ENCODE measurements around the gene KLHDC3. TPM values are rescaled to one million over a fixed set of nuclear protein-coding genes. Genes with fewer than 3 reads are reported as not detected.
"Not testable (repeated sequence)": the region's sequence is repeated elsewhere in the genome, so short reads cannot be mapped to it uniquely, and the experiment has no call there.

Gene KLHDC3
- total RNA-seq, 1 donor from 2014 or later, result 88.4 TPM

GRCh38 chr6:42987533-42988451 lies 26.3 kb upstream of the KLHDC3 start:
- DNase-seq (ENCODE audit: extremely low read depth, low read depth, low spot score), result no peak

- no peak for DNase-seq (ENCODE audit: extremely low read depth, low read depth, low spot score)
Observed at GRCh38 chr6:42988486-42989020, 25.5 kb upstream of the KLHDC3 start.

- DNase-seq (ENCODE audit: extremely low read depth, low read depth, low spot score), result no peak
Observed at GRCh38 chr6:42989923-42990322, 24.1 kb upstream of the KLHDC3 start.

- DNase-seq (ENCODE audit: extremely low read depth, low read depth, low spot score), result no peak
Observed at GRCh38 chr6:42993445-42993844, 20.6 kb upstream of the KLHDC3 start.

- DNase-seq (ENCODE audit: extremely low read depth, low read depth, low spot score), result no peak
Observed at GRCh38 chr6:42996513-42996912, 17.5 kb upstream of the KLHDC3 start.

GRCh38 chr6:42998205-42998604 lies 15.8 kb upstream of the KLHDC3 start:
- not testable (repeated sequence) for DNase-seq (ENCODE audit: extremely low read depth, low read depth, low spot score)

GRCh38 chr6:43001843-43002242 lies 12.2 kb upstream of the KLHDC3 start:
- DNase-seq (ENCODE audit: extremely low read depth, low read depth, low spot score), result no peak

GRCh38 chr6:43005844-43006243 lies 8.2 kb upstream of the KLHDC3 start:
- no peak for DNase-seq (ENCODE audit: extremely low read depth, low read depth, low spot score)

- no peak for DNase-seq (ENCODE audit: extremely low read depth, low read depth, low spot score)
Observed at GRCh38 chr6:43006251-43006650, 7.8 kb upstream of the KLHDC3 start.

- DNase-seq (ENCODE audit: extremely low read depth, low read depth, low spot score), result no peak
Observed at GRCh38 chr6:43007126-43007525, 6.9 kb upstream of the KLHDC3 start.

GRCh38 chr6:43009124-43009523 lies 4.9 kb upstream of the KLHDC3 start:
- DNase-seq (ENCODE audit: extremely low read depth, low read depth, low spot score), result no peak

GRCh38 chr6:43011207-43011606 lies 2.8 kb upstream of the KLHDC3 start:
- DNase-seq (ENCODE audit: extremely low read depth, low read depth, low spot score), result no peak

- DNase-seq (ENCODE audit: extremely low read depth, low read depth, low spot score), result no peak
Observed at GRCh38 chr6:43012364-43012763, 1.7 kb upstream of the KLHDC3 start.

- no peak for DNase-seq (ENCODE audit: extremely low read depth, low read depth, low spot score)
Observed at GRCh38 chr6:43013097-43013842, 779 bp upstream of the KLHDC3 start.

- no peak for DNase-seq (ENCODE audit: extremely low read depth, low read depth, low spot score)
Observed at GRCh38 chr6:43014434-43014909, 423 bp downstream of the KLHDC3 start.

GRCh38 chr6:43016176-43016942 lies 2.3 kb downstream of the KLHDC3 start:
- no peak for DNase-seq (ENCODE audit: extremely low read depth, low read depth, low spot score)

- DNase-seq (ENCODE audit: extremely low read depth, low read depth, low spot score), result no peak
Observed at GRCh38 chr6:43016943-43017334, 2.9 kb downstream of the KLHDC3 start.

GRCh38 chr6:43019152-43019551 lies 5.1 kb downstream of the KLHDC3 start:
- no peak for DNase-seq (ENCODE audit: extremely low read depth, low read depth, low spot score)

- no peak for DNase-seq (ENCODE audit: extremely low read depth, low read depth, low spot score)
Observed at GRCh38 chr6:43020052-43020705, 6.1 kb downstream of the KLHDC3 start.

- no peak for DNase-seq (ENCODE audit: extremely low read depth, low read depth, low spot score)
Observed at GRCh38 chr6:43020847-43021246, 6.8 kb downstream of the KLHDC3 start.

Measured in glomerular endothelial cell (primary cell).